ENCODE measurements around the gene CLPTM1. TPM values are rescaled to one million over a fixed set of nuclear protein-coding genes. Genes with fewer than 3 reads are reported as not detected.

CLPTM1 gene
- total RNA-seq, 2 donors from 2014 or later = 82.7 to 94.4 TPM

GRCh38 chr19:45035755-45036154, 80.6 kb downstream of the CLPTM1 start:
- 90 to 98% methylated on average over 6 of the region's 6 CpGs for WGBS, 2 experiments (ENCODE audit: insufficient coverage in 1 of 2, insufficient read length in 1 of 2)

GRCh38 chr19:45037393-45038169, 82.4 kb downstream of the CLPTM1 start:
- Mint-ChIP-seq H3K4me3 (no peak overlapping the region), H3K9me3 (no peaks in the 10 kb centered on the region), H3K4me1 (peaks cover 8% of the 10 kb centered on the region), H3K27me3 (ENCODE audit: insufficient read depth) (no peaks in the 10 kb centered on the region), H3K27ac (no peak overlapping the region), H3K36me3 (ENCODE audit: low read depth) (peaks cover 41% of the 10 kb centered on the region)
- H3K36me3 ChIP-seq (ENCODE audit: control insufficient read depth, insufficient read depth, low read length) = peaks cover 48% of the 10 kb centered on the region
- DNase-seq = no peak
- no peaks in the 10 kb centered on the region for H3K4me1 ChIP-seq (ENCODE audit: control insufficient read depth, insufficient read depth, low read length)
- 95% methylated on average over 17 to 37 of the region's 37 CpGs for WGBS, 2 experiments (ENCODE audit: insufficient coverage in 1 of 2, insufficient read length in 1 of 2)
- H3K27ac ChIP-seq (ENCODE audit: low read depth, low read length) = no peak overlapping the region
- no peak for TF ChIP-seq CTCF (conservative IDR thresholded peaks at IDR 0.05)
- H3K27me3 ChIP-seq (ENCODE audit: control insufficient read depth, insufficient read depth, low read length, poor library complexity, severe bottlenecking) = no peaks in the 10 kb centered on the region
- H3K9me3 ChIP-seq (ENCODE audit: control insufficient read depth, low read length) = no peaks in the 10 kb centered on the region
- no peak overlapping the region for H3K4me3 ChIP-seq (ENCODE audit: low read length)
- no peak overlapping the region for H3K9ac ChIP-seq (ENCODE audit: extremely low read depth, low read length, poor library complexity, severe bottlenecking)

More at GRCh38 chr19:45035755-45036154, 80.6 kb downstream of the CLPTM1 start:
- no peaks in the 10 kb centered on the region for H3K27me3 Mint-ChIP-seq (ENCODE audit: insufficient read depth)
- H3K9ac ChIP-seq (ENCODE audit: extremely low read depth, low read length, poor library complexity, severe bottlenecking) = no peak overlapping the region
- peaks cover 3% of the 10 kb centered on the region for H3K9me3 ChIP-seq (ENCODE audit: control insufficient read depth, low read length)
- H3K27ac Mint-ChIP-seq = no peak overlapping the region
- H3K4me3 Mint-ChIP-seq = no peak overlapping the region
- no peaks in the 10 kb centered on the region for H3K9me3 Mint-ChIP-seq
- no peak for TF ChIP-seq CTCF (conservative IDR thresholded peaks at IDR 0.05)
- peaks cover 44% of the 10 kb centered on the region for H3K36me3 ChIP-seq (ENCODE audit: control insufficient read depth, insufficient read depth, low read length)
- DNase-seq = no peak
- no peaks in the 10 kb centered on the region for H3K4me1 ChIP-seq (ENCODE audit: control insufficient read depth, insufficient read depth, low read length)
- no peak overlapping the region for H3K4me3 ChIP-seq (ENCODE audit: low read length)
- peaks cover 8% of the 10 kb centered on the region for H3K4me1 Mint-ChIP-seq
- peaks cover 43% of the 10 kb centered on the region for H3K36me3 Mint-ChIP-seq (ENCODE audit: low read depth)
- no peak overlapping the region for H3K27ac ChIP-seq (ENCODE audit: low read depth, low read length)
- H3K27me3 ChIP-seq (ENCODE audit: control insufficient read depth, insufficient read depth, low read length, poor library complexity, severe bottlenecking) = no peaks in the 10 kb centered on the region

GRCh38 chr19:45038931-45039893, 84.0 kb downstream of the CLPTM1 start, which contains the start of gene CLASRP:
TSS of gene CLASRP (plus strand) at chr19:45039045. CDS start at chr19:45040213, 1,168 bp downstream.
- Mint-ChIP-seq H3K36me3 (ENCODE audit: low read depth) (peaks cover 38% of the 10 kb centered on the region), H3K27me3 (ENCODE audit: insufficient read depth) (no peaks in the 10 kb centered on the region), H3K4me3 (peak within 1 kb of the TSS; percentile 98), H3K4me1 (peaks cover 8% of the 10 kb centered on the region), H3K9me3 (no peaks in the 10 kb centered on the region), H3K27ac (peak within 1 kb of the TSS; percentile 95)
- WGBS, 2 experiments (ENCODE audit: insufficient coverage in 1 of 2, insufficient read length in 1 of 2) = 3 to 18% methylated on average over 13 to 62 of the region's 62 CpGs
- Histone ChIP-seq H3K27ac (ENCODE audit: low read depth, low read length) (peak within 1 kb of the TSS; percentile 72), H3K36me3 (ENCODE audit: control insufficient read depth, insufficient read depth, low read length) (peaks cover 56% of the 10 kb centered on the region), H3K9me3 (ENCODE audit: control insufficient read depth, low read length) (no peaks in the 10 kb centered on the region), H3K4me3 (ENCODE audit: low read length) (peak within 1 kb of the TSS; percentile 81), H3K4me1 (ENCODE audit: control insufficient read depth, insufficient read depth, low read length) (no peaks in the 10 kb centered on the region), H3K27me3 (ENCODE audit: control insufficient read depth, insufficient read depth, low read length, poor library complexity, severe bottlenecking) (no peaks in the 10 kb centered on the region), H3K9ac (ENCODE audit: extremely low read depth, low read length, poor library complexity, severe bottlenecking) (peak within 1 kb of the TSS; percentile 87)
- peak; percentile 94 for DNase-seq
- no peak for TF ChIP-seq CTCF (conservative IDR thresholded peaks at IDR 0.05)

Data from endodermal cell (in vitro differentiated cells).